Suprapubic skin (tissue), 4 donors: ENCODE measurements around the gene THOC2. TPM values are rescaled to one million over a fixed set of nuclear protein-coding genes. Genes with fewer than 3 reads are reported as not detected.

Experiments used
- DNase-seq, 2 donors: peaks; one replicate each; pipeline ENCODE4 v3.0.0-alpha.2; 2019; ENCODE audit warnings: low spot score in 2 of 2
- H3K27ac ChIP-seq: fragments of 200-600 bp; sonication (generic); one replicate; pipeline ENCODE4 v1.5.1; 2019
- H3K27me3 ChIP-seq: fragments of 200-600 bp; sonication (generic); one replicate; pipeline ENCODE4 v1.5.1; 2019
- H3K36me3 ChIP-seq: fragments of 200-600 bp; sonication (generic); one replicate; pipeline ENCODE4 v1.5.1; 2019
- H3K4me1 ChIP-seq: fragments of 200-600 bp; sonication (generic); one replicate; pipeline ENCODE4 v1.5.1; 2019
- H3K4me3 ChIP-seq: fragments of 200-600 bp; sonication (generic); one replicate; pipeline ENCODE4 v1.5.1; 2019; ENCODE audit warnings: mild to moderate bottlenecking
- H3K9me3 ChIP-seq: fragments of 200-600 bp; sonication (generic); one replicate; pipeline ENCODE4 v1.5.1; 2019
- EP300 ChIP-seq: sonication (generic); formaldehyde crosslinking; IDR thresholded peaks from one replicate; pipeline ENCODE4 v1.6.1; 2017; ENCODE audit warnings: antibody characterized with exemption
- POLR2A ChIP-seq, 2 donors: fragments of 450-650 bp; IDR thresholded peaks; one replicate each; pipeline ENCODE4 v1.6.1; 2017; ENCODE audit warnings: antibody characterized with exemption in 2 of 2, mild to moderate bottlenecking in 2 of 2, moderate library complexity in 2 of 2
- POLR2AphosphoS5 ChIP-seq, 3 donors: sonication (generic); formaldehyde crosslinking; IDR thresholded peaks; one replicate each; pipeline ENCODE4 v1.6.1; 2017; ENCODE audit warnings: antibody characterized with exemption in 3 of 3
- whole genome bisulfite sequencing: methylation state at CpG from one replicate; pipeline ENCODE4 v1.1.5; 2018; 5-methylcytosine and 5-hydroxymethylcytosine counted together
- total RNA-seq, 4 donors: library from RNA; depleted of rRNA; stranded (reverse); fragments of >200 nt; gene quantifications; one replicate each; pipeline ENCODE4 v1.1.0, GENCODE V29; 2016
- TF ChIP-seq, protein P1 (sequence below), 2 donors: fragments of 200-600 bp in 1 of 2; fragments of 450-650 bp in 1 of 2; sonication (generic) in 1 of 2; IDR thresholded peaks; one replicate each; pipeline ENCODE4 v1.5.1; 2016 to 2019; ENCODE audit warnings: antibody characterized with exemption in 2 of 2, mild to moderate bottlenecking in 1 of 2, moderate library complexity in 1 of 2

Gene THOC2
- total RNA-seq, 4 donors from 2014 or later: 61.6 to 184 (median 71.1) TPM

GRCh38 chrX:123610915-123611314, 121.9 kb downstream of the THOC2 start:
- Histone ChIP-seq H3K4me1 (no peaks in the 10 kb centered on the region), H3K36me3 (peaks cover 4% of the 10 kb centered on the region), H3K27ac (no peak overlapping the region), H3K27me3 (no peaks in the 10 kb centered on the region), H3K4me3 (no peak overlapping the region), H3K9me3 (no peaks in the 10 kb centered on the region)
- TF ChIP-seq EP300 (no peak), POLR2AphosphoS5 (IDR thresholded peaks at IDR 0.05) (no peak), POLR2A (IDR thresholded peaks at IDR 0.05) (no peak)
- TF ChIP-seq, protein P1, sequence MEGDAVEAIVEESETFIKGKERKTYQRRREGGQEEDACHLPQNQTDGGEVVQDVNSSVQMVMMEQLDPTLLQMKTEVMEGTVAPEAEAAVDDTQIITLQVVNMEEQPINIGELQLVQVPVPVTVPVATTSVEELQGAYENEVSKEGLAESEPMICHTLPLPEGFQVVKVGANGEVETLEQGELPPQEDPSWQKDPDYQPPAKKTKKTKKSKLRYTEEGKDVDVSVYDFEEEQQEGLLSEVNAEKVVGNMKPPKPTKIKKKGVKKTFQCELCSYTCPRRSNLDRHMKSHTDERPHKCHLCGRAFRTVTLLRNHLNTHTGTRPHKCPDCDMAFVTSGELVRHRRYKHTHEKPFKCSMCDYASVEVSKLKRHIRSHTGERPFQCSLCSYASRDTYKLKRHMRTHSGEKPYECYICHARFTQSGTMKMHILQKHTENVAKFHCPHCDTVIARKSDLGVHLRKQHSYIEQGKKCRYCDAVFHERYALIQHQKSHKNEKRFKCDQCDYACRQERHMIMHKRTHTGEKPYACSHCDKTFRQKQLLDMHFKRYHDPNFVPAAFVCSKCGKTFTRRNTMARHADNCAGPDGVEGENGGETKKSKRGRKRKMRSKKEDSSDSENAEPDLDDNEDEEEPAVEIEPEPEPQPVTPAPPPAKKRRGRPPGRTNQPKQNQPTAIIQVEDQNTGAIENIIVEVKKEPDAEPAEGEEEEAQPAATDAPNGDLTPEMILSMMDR (IDR thresholded peaks at IDR 0.05): no peak
- DNase-seq: no peak
- 90% methylated on average over 2 of the region's 2 CpGs for WGBS

- DNase-seq: no peak
- no peak for TF ChIP-seq POLR2AphosphoS5 (IDR thresholded peaks at IDR 0.05)
- TF ChIP-seq EP300: no peak
- TF ChIP-seq POLR2A (IDR thresholded peaks at IDR 0.05): no peak
- TF ChIP-seq, protein P1 (IDR thresholded peaks at IDR 0.05): no peak
- Histone ChIP-seq H3K4me3 (no peak overlapping the region), H3K4me1 (no peaks in the 10 kb centered on the region), H3K27ac (no peak overlapping the region), H3K9me3 (no peaks in the 10 kb centered on the region), H3K27me3 (no peaks in the 10 kb centered on the region), H3K36me3 (no peaks in the 10 kb centered on the region)
- WGBS: 90% methylated on average over 6 of the region's 6 CpGs
Observed at GRCh38 chrX:123607806-123608205, 125.0 kb downstream of the THOC2 start.

DNA sequence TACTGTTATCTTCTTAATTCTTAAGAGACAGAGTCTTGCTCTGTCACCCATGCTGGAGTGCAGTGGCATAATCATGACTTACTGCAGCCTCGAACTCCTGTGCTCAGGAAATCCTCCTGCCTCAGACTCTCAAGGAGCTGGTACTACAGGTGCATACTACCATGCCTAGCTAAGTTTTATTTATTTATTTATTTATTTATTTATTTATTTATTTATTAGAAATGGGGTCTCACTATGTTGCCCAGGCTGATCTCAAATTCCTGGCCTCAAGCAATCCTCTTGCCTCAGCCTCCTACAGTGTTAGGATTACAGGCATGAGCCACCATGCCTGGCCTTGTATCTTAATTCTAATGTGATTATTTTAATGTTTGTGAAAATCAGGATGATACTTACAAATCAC, 125.6 kb downstream of the THOC2 start:
- Histone ChIP-seq H3K27me3 (no peaks in the 10 kb centered on the region), H3K4me3 (no peak overlapping the region), H3K36me3 (no peaks in the 10 kb centered on the region), H3K9me3 (no peaks in the 10 kb centered on the region), H3K4me1 (no peaks in the 10 kb centered on the region), H3K27ac (no peak overlapping the region)
- no peak for DNase-seq
- no peak for TF ChIP-seq EP300
- TF ChIP-seq POLR2A (IDR thresholded peaks at IDR 0.05): no peak
- TF ChIP-seq POLR2AphosphoS5 (IDR thresholded peaks at IDR 0.05): no peak
- TF ChIP-seq, protein P1 (IDR thresholded peaks at IDR 0.05): no peak
- 79% methylated on average over 1 of the region's 1 CpG for whole genome bisulfite sequencing

- 76% methylated on average over 5 of the region's 5 CpGs for WGBS
- Histone ChIP-seq H3K4me1 (no peaks in the 10 kb centered on the region), H3K4me3 (no peak overlapping the region), H3K9me3 (no peaks in the 10 kb centered on the region), H3K27ac (no peak overlapping the region), H3K36me3 (no peaks in the 10 kb centered on the region), H3K27me3 (no peaks in the 10 kb centered on the region)
- no peak for DNase-seq
- TF ChIP-seq, protein P1 (IDR thresholded peaks at IDR 0.05): no peak
- TF ChIP-seq POLR2A (IDR thresholded peaks at IDR 0.05) (no peak), POLR2AphosphoS5 (IDR thresholded peaks at IDR 0.05) (no peak), EP300 (no peak)
Observed at GRCh38 chrX:123603491-123603890, 129.4 kb downstream of the THOC2 start.

GRCh38 chrX:123601437-123601836, 131.4 kb downstream of the THOC2 start:
- H3K9me3 ChIP-seq: no peaks in the 10 kb centered on the region
- H3K27ac ChIP-seq: no peak overlapping the region
- no peak for TF ChIP-seq POLR2AphosphoS5 (IDR thresholded peaks at IDR 0.05)
- TF ChIP-seq, protein P1 (IDR thresholded peaks at IDR 0.05): no peak
- TF ChIP-seq EP300: no peak
- TF ChIP-seq POLR2A (IDR thresholded peaks at IDR 0.05): no peak
- no peaks in the 10 kb centered on the region for H3K36me3 ChIP-seq
- H3K4me3 ChIP-seq: no peak overlapping the region
- WGBS: 57% methylated on average over 3 of the region's 3 CpGs
- no peaks in the 10 kb centered on the region for H3K27me3 ChIP-seq
- H3K4me1 ChIP-seq: no peaks in the 10 kb centered on the region
- DNase-seq: no peak
